Breast epithelium (tissue), 3 donors: ENCODE results near the gene UPK2.
A peak's percentile ranks its signal among the peaks of the same experiment; 100 is the strongest.

ENCODE experiments used
- POLR2A ChIP-seq: fragments of 450-650 bp; IDR thresholded peaks from one replicate; pipeline ENCODE4 v1.6.1; 2016; ENCODE audit warnings: antibody characterized with exemption, mild to moderate bottlenecking, moderate library complexity
- TF ChIP-seq, protein P1 (sequence below), 3 donors: fragments of 450-650 bp; IDR thresholded peaks; one replicate each; pipeline ENCODE4 v1.5.1; 2016 to 2017; ENCODE audit warnings: antibody characterized with exemption in 3 of 3, mild to moderate bottlenecking in 3 of 3, moderate library complexity in 3 of 3

GRCh38 chr11:118917481-118918127 is 38.5 kb upstream of the UPK2 start:
- TF ChIP-seq, protein P1, sequence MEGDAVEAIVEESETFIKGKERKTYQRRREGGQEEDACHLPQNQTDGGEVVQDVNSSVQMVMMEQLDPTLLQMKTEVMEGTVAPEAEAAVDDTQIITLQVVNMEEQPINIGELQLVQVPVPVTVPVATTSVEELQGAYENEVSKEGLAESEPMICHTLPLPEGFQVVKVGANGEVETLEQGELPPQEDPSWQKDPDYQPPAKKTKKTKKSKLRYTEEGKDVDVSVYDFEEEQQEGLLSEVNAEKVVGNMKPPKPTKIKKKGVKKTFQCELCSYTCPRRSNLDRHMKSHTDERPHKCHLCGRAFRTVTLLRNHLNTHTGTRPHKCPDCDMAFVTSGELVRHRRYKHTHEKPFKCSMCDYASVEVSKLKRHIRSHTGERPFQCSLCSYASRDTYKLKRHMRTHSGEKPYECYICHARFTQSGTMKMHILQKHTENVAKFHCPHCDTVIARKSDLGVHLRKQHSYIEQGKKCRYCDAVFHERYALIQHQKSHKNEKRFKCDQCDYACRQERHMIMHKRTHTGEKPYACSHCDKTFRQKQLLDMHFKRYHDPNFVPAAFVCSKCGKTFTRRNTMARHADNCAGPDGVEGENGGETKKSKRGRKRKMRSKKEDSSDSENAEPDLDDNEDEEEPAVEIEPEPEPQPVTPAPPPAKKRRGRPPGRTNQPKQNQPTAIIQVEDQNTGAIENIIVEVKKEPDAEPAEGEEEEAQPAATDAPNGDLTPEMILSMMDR (IDR thresholded peaks at IDR 0.05): peak in 1 of 3 donors; percentile 26
- TF ChIP-seq POLR2A: no peak
